ENCODE results near the gene AIFM2. TPM values are rescaled to one million over a fixed set of nuclear protein-coding genes. Genes with fewer than 3 reads are reported as not detected.
"Not testable (repeated sequence)": the region's sequence is repeated elsewhere in the genome, so short reads cannot be mapped to it uniquely, and the experiment has no call there.

Gene AIFM2
- total RNA-seq, 2 experiments from 2014 or later, result 7.3 to 7.9 TPM

DNA sequence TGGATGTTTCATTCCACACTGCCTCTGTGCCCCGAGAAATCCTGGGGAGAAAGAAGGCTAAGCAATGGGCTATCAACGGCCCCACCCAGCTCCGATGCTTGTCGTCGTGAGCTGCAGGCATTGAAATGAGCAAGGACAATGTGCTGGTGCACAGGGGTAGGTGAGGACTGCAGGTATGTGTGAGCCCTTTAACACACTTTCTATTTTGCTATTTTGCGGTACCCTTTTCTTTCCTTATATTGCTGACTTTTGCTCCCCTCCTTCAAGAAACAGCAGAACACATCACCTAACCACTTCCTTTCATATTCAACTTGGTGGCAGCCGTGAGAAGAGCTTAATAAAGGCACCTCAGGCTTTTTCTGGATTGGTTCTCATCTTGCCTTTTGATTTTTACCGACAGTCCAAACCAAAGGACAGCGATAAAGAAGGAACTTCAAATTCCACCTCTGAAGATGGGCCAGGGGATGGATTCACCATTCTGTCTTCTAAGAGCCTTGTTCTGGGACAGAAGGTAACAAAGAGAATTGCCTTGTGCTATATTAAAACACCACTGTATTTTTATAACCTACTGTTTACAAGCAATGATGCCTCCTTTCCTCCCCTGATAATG is 39.2 kb downstream of the AIFM2 start:
- ATAC-seq (ENCODE audit: low read depth), result peak; percentile 83

DNA sequence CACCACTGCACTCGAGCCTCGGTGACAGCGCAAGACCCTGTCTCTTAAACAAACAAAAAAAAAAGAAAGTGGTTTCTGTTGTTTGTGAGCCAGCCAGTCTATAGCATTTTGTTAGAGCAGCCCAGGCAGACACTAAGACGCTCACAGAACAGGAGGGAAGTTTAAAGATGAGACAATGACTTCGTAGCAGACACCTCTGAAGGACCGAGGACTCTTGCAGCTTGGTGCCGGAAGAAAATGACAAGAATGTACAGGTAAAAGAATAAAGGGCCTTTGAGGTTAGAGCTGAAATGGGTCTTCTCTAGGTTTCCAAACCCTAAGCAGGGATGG is 40.3 kb downstream of the AIFM2 start:
- peak overlapping the region; percentile 91 for H3K4me3 Mint-ChIP-seq
- POLR2A ChIA-PET, result interaction anchor here (1.5 to 3.8 kb wide), 6 partner anchors 12 to 312 kb away, joined by 4 to 45 read pairs (median 4); partner anchors contain the start of genes EIF4EBP2, SAR1A and TYSND1
- peaks cover 37% of the 10 kb centered on the region for H3K4me1 Mint-ChIP-seq

More for the DNA sequence above, 39.2 kb downstream of the AIFM2 start:
- Mint-ChIP-seq H3K27ac (peak overlapping the region; percentile 98), H3K4me1 (peaks cover 37% of the 10 kb centered on the region), H3K4me3 (peak overlapping the region; percentile 91), H3K27me3 (no peaks in the 10 kb centered on the region), H3K36me3 (peaks cover 12% of the 10 kb centered on the region), H3K9me3 (no peaks in the 10 kb centered on the region)
- peak; percentile 46 for DNase-seq
- POLR2A ChIA-PET, result interaction anchor here (0.5 to 3.8 kb wide), 11 partner anchors 14 to 311 kb away, joined by 3 to 45 read pairs (median 4); partner anchors contain the start of genes EIF4EBP2, SAR1A and TYSND1

DNA sequence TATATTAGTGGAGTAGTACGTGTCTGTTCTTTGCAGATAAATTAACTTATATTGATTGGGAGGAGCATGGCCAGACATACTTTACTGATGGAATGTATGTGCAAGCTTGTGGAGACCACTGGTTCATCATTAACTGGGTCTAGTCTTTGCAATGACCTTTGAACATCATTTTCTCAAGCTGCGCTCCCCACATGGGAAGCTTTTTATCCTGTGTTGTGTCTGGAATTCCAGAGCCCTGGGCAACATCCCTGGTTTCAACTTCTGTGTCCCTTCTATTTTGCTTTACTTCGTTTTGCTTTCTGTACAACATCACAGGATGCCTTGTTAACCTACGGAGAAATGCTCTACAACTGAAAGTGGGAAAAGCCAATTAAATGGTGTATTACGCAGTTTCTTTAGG is 41.7 kb downstream of the AIFM2 start:
- ATAC-seq (ENCODE audit: low read depth) (no peak), DNase-seq (no peak)
- Mint-ChIP-seq H3K9me3 (no peaks in the 10 kb centered on the region), H3K36me3 (peaks cover 10% of the 10 kb centered on the region), H3K27me3 (no peaks in the 10 kb centered on the region), H3K4me1 (peaks cover 34% of the 10 kb centered on the region), H3K4me3 (no peak overlapping the region), H3K27ac (no peak overlapping the region)
- POLR2A ChIA-PET, result interaction anchor here (0.7 to 1.0 kb wide), 2 partner anchors 16 to 25 kb away, joined by 4 read pairs; no protein-coding TSS in a partner anchor

More for the DNA sequence above, 40.3 kb downstream of the AIFM2 start:
- no peak for DNase-seq
- Mint-ChIP-seq H3K27ac (peak overlapping the region; percentile 98), H3K36me3 (peaks cover 12% of the 10 kb centered on the region), H3K9me3 (no peaks in the 10 kb centered on the region), H3K27me3 (no peaks in the 10 kb centered on the region)
- ATAC-seq (ENCODE audit: low read depth), result peak; percentile 27

DNA sequence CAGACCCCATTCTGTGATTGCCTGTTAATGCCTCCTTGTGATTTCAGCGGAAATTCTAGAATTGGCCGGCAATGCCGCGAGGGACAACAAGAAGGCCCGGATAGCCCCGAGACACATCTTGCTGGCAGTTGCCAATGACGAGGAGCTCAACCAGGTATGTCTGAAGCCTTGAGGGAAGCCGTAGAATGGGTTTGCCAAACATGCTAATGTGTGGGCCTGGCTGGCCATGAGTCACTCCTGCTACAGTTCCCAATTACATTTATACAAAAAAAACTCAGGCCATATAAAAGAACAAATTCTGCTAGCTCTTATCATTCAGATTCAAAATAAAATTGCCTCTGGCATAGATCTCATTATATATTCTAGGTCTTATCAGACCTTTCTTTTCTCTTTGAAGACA is 42.6 kb downstream of the AIFM2 start:
- Mint-ChIP-seq H3K9me3 (no peaks in the 10 kb centered on the region), H3K27me3 (peaks cover 2% of the 10 kb centered on the region), H3K4me1 (peaks cover 30% of the 10 kb centered on the region), H3K27ac (no peak overlapping the region), H3K4me3 (no peak overlapping the region), H3K36me3 (peaks cover 4% of the 10 kb centered on the region)
- DNase-seq (no peak), ATAC-seq (ENCODE audit: low read depth) (no peak)
- POLR2A ChIA-PET, result interaction anchor here (0.9 kb wide), 1 partner anchor 56 kb away, joined by 3 read pairs; the partner anchor contains the start of gene TYSND1

DNA sequence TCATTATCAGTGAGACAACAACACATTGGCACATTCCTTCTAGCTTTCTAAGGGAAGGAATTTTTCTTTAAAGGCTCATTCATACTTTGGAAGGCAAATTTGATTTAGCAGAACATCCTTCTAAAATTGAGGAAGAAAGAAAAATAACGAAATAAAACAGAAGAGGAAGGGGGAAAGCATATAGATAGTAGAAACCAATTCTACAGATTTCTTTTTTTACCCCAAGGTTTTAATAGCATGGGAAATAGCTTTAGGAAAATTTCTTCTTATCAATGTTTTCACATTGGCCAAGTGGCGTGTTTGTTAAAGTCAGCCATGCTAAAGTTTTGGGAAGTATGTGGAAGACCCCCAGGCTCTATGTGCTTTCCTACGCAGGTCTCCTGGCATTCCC is 44.3 kb downstream of the AIFM2 start:
- no peak overlapping the region for H3K27ac Mint-ChIP-seq
- DNase-seq (no peak), ATAC-seq (ENCODE audit: low read depth) (no peak)
- H3K36me3 Mint-ChIP-seq, result no peaks in the 10 kb centered on the region
- peaks cover 2% of the 10 kb centered on the region for H3K27me3 Mint-ChIP-seq
- H3K9me3 Mint-ChIP-seq, result no peaks in the 10 kb centered on the region
- H3K4me1 Mint-ChIP-seq, result peaks cover 15% of the 10 kb centered on the region
- no peak overlapping the region for H3K4me3 Mint-ChIP-seq
- POLR2A ChIA-PET, result no interaction called here

DNA sequence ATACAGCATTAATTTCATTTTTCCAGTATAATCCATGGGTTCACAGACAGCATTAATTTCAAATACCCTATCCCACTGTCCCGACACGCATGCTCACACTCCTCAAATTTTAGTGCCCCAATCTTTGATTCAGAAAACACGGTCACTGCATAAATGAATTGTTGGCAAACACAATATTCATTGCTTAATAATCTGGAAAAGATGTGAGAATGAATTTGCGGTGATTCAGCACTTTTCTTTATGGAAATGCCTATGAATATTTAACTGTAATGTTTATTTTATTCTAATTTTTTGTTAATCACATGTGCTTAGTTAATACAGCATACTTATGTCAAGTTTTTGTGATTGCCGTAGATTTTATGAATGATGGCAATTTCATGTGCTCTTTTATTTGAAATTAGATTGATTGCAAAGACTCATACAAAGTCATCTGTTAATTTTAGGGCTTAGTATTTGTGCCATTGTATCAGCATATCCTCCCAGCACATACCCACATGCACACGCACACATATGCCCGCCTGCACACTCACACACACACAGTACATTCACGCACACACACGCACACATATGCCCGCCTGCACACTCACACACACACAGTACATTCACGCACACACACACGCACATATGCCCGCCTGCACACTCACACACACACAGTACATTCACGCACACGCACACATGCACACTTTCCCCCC is 44.9 kb downstream of the AIFM2 start:
- POLR2A ChIA-PET, result no interaction called here
- Mint-ChIP-seq H3K4me3 (no peak overlapping the region), H3K27me3 (peaks cover 2% of the 10 kb centered on the region), H3K27ac (no peak overlapping the region), H3K9me3 (no peaks in the 10 kb centered on the region), H3K36me3 (no peaks in the 10 kb centered on the region), H3K4me1 (peaks cover 12% of the 10 kb centered on the region)
- no peak for ATAC-seq (ENCODE audit: low read depth)
- DNase-seq, result no peak

DNA sequence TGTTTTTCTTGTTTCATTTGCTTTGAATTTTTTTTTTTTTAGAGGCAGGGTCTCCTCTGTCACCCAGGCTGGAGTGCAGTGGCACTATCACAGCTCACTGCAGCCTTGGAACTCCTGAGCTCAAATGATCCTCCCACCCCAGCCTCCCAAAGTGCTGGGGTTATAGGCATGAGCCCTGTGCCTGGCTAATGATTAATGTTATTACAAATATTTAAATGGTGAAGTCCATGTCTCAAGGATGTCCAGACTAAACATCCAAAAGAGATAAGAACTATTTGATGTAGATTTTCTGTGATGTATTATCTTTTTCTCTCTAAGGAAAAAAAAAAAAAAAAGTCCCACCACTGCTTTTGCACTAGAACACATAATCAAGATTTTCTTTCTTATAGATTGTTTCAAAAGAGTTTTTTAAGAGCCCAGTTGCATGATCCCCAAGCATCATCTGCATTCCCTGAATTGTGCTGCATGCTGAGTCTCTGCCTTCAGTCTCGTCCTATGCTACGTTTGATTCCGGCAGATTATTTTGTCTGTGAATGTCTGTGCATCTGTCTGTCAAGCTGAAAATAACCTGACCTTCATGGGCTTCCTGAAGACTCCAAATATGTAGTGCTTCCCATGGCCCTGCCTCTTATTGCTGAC is 46.5 kb downstream of the AIFM2 start:
- no peaks in the 10 kb centered on the region for H3K36me3 Mint-ChIP-seq
- no peaks in the 10 kb centered on the region for H3K9me3 Mint-ChIP-seq
- no peak overlapping the region for H3K27ac Mint-ChIP-seq
- peaks cover 1% of the 10 kb centered on the region for H3K4me1 Mint-ChIP-seq
- H3K4me3 Mint-ChIP-seq, result no peak overlapping the region
- peaks cover 2% of the 10 kb centered on the region for H3K27me3 Mint-ChIP-seq
- ATAC-seq (ENCODE audit: low read depth) (no peak), DNase-seq (no peak)
- POLR2A ChIA-PET, result no interaction called here

DNA sequence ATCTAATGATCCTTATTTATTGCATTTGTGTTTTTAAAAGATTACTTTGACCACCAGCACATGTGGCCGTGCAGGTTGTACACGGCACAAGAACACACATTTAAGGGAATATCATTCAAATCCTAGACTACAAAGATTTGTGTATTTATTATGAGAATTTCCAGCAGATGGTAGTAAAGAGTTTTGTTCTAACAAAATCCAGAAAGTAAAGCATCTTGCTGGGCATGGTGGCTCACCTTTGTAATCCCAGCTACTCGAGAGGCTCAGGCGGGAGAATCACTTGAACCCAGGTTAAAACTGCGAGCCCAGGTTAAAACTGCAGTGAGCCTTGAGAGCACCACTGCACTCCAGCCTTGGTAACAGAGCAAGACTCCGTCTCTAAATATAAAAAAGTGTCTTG is 48.4 kb downstream of the AIFM2 start:
- Mint-ChIP-seq H3K4me3 (no peak overlapping the region), H3K27me3 (peaks cover 3% of the 10 kb centered on the region), H3K4me1 (no peaks in the 10 kb centered on the region), H3K36me3 (no peaks in the 10 kb centered on the region), H3K9me3 (no peaks in the 10 kb centered on the region), H3K27ac (no peak overlapping the region)
- POLR2A ChIA-PET, result interaction anchor here (2.0 kb wide), 1 partner anchor 62 kb away, joined by 6 read pairs; the partner anchor contains the start of gene TYSND1
- ATAC-seq (ENCODE audit: low read depth), result no peak
- no peak for DNase-seq

DNA sequence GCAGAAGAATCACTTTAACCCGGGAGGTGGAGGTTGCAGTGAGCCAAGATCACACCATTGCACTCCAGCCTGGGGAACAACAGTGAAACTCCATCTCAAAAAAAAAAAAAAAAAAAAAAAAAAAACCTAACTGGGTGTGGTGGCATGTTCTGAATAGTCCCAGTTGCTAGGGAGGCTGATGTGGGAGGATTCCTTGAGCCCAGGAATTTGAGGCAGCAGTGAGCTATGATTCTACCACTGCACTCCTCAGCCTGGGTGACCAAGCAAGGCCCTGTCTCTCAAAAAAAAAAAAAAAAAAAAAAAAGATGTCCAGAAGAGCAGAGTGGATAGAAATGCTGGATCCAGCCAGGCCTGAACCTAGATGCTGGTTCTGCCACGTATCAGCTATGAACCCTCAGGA is 51.8 kb downstream of the AIFM2 start:
- H3K4me3 Mint-ChIP-seq; ATAC-seq (ENCODE audit: low read depth); H3K27me3 Mint-ChIP-seq; DNase-seq; H3K27ac Mint-ChIP-seq; H3K9me3 Mint-ChIP-seq; H3K4me1 Mint-ChIP-seq; H3K36me3 Mint-ChIP-seq: not testable (repeated sequence)
- POLR2A ChIA-PET, result interaction anchor here (0.6 kb wide), 1 partner anchor 23 kb away, joined by 3 read pairs; no protein-coding TSS in a partner anchor

DNA sequence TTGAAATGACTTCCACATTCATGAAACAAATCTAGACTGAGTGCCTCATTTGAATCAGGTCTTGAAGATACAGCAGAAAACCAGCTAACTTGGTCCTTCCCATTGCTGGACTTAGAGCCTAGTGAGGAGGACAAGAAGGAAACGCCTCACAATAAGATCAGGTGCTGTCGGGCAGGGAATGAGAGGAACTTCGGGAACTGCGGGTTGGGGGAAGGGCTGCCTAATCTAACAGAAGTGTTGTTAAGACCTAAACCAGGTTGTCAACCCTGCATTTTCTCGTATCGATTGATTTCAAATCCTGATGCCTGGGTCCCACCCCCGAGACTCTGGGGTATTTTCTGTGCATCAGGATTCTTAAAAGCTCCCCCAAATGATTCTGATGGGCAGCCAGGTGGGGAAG is 53.7 kb downstream of the AIFM2 start:
- Mint-ChIP-seq H3K36me3 (no peaks in the 10 kb centered on the region), H3K4me3 (no peak overlapping the region), H3K27ac (no peak overlapping the region), H3K4me1 (no peaks in the 10 kb centered on the region), H3K9me3 (no peaks in the 10 kb centered on the region), H3K27me3 (peaks cover 7% of the 10 kb centered on the region)
- POLR2A ChIA-PET, result no interaction called here
- ATAC-seq (ENCODE audit: low read depth) (no peak), DNase-seq (no peak)

DNA sequence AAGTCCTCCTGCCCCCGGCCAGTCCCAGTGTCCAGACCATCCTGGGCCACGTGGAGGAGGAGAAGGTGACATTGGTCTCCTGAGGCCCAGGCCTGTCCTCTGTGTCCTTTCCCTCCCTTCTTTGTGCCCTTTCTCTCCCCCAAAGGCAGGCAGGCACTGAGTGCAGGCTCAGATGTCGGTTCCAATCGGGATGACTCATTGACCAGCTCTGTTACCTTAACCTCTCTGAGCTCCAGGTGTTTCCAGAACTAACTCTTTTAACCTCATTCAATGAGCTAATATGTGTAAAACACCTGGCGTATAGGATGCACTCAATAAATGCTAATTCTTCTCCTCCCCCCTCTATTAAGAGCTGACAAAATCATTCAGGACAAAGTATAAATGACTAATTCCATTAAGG is 54.3 kb downstream of the AIFM2 start:
- POLR2A ChIA-PET, result no interaction called here
- Mint-ChIP-seq H3K27ac (no peak overlapping the region), H3K4me3 (no peak overlapping the region), H3K4me1 (no peaks in the 10 kb centered on the region), H3K36me3 (no peaks in the 10 kb centered on the region), H3K9me3 (no peaks in the 10 kb centered on the region), H3K27me3 (peaks cover 7% of the 10 kb centered on the region)
- ATAC-seq (ENCODE audit: low read depth) (no peak), DNase-seq (no peak)

DNA sequence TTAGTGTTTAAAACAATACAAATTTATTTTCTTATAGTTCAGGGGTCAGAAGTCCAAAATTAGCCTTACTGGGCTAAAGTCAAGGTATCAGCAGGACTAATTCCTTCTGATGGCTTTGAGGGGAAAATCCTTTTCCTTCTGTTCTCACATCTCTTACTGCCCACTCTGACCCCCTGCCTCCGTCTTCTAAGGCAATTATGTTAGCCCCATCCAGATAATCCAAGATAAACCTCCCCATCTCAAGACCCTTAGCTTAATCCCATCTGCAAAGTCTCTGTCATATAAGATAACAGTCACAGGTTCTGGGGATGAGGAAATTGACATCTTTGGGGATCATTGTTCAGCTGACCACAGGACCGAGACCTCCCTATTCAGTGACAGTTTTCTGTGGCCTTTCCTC is 57.7 kb downstream of the AIFM2 start:
- Mint-ChIP-seq H3K36me3 (no peaks in the 10 kb centered on the region), H3K4me1 (no peaks in the 10 kb centered on the region), H3K27ac (no peak overlapping the region), H3K4me3 (no peak overlapping the region), H3K27me3 (peaks cover 7% of the 10 kb centered on the region), H3K9me3 (no peaks in the 10 kb centered on the region)
- POLR2A ChIA-PET, result no interaction called here
- ATAC-seq (ENCODE audit: low read depth) (no peak), DNase-seq (no peak)

DNA sequence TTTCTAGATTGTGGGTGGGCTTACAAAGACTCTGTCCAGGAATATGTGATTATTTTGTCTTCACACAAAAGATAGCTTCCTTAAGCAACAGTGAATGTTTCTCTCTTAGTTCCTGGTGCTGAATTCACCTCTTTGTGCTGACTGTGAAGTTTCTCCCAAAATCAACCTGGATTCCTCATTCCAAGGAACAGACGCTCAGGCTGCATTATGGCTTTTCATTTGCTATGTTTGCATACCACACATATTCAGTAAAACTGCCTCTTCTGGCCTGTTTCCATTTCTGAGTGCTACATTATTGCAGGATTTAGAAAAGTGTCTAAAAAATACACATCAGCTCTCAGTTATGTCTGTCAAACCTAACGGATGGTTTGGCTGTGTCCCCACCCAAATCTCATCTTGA is 58.5 kb downstream of the AIFM2 start:
- DNase-seq (no peak), ATAC-seq (ENCODE audit: low read depth) (no peak)
- H3K36me3 Mint-ChIP-seq, result no peaks in the 10 kb centered on the region
- no peaks in the 10 kb centered on the region for H3K9me3 Mint-ChIP-seq
- POLR2A ChIA-PET, result no interaction called here
- peaks cover 8% of the 10 kb centered on the region for H3K27me3 Mint-ChIP-seq
- no peaks in the 10 kb centered on the region for H3K4me1 Mint-ChIP-seq
- H3K27ac Mint-ChIP-seq, result no peak overlapping the region
- H3K4me3 Mint-ChIP-seq, result no peak overlapping the region
